Esophagus (tissue), 2 donors: Measurements from ENCODE around the gene TCP10L. TPM values are rescaled to one million over a fixed set of nuclear protein-coding genes. Genes with fewer than 3 reads are reported as not detected.
"Not testable (repeated sequence)": the region's sequence is repeated elsewhere in the genome, so short reads cannot be mapped to it uniquely, and the experiment has no call there.

Experiments
- H3K27ac ChIP-seq, 2 donors: one replicate each; pipeline ENCODE4 v1.5.1; 2013; ENCODE audit warnings: low read depth in 2 of 2, mild to moderate bottlenecking in 2 of 2, inconsistent platforms in 1 of 2, low read length in 1 of 2, moderate library complexity in 1 of 2
- H3K27me3 ChIP-seq, 2 donors: one replicate each; pipeline ENCODE4 v1.6.1; 2013; ENCODE audit warnings: low read length in 2 of 2, control low read depth in 1 of 2, mild to moderate bottlenecking in 1 of 2; ENCODE audit not compliant: insufficient read depth in 2 of 2, control insufficient read depth in 1 of 2
- H3K36me3 ChIP-seq, 2 donors: one replicate each; pipeline ENCODE4 v1.6.1; 2013; ENCODE audit warnings: low read length in 1 of 2; ENCODE audit not compliant: control insufficient read depth in 2 of 2, insufficient read depth in 2 of 2
- H3K4me1 ChIP-seq, 2 donors: one replicate each; pipeline ENCODE4 v1.6.1; 2013; ENCODE audit warnings: low read length in 1 of 2; ENCODE audit not compliant: control insufficient read depth in 2 of 2, insufficient read depth in 2 of 2
- H3K4me3 ChIP-seq, 2 donors: one replicate each; pipeline ENCODE4 v1.5.1; 2013; ENCODE audit warnings: low read length in 2 of 2, mild to moderate bottlenecking in 2 of 2, low read depth in 1 of 2, moderate library complexity in 1 of 2
- H3K9me3 ChIP-seq, 2 donors: one replicate each; pipeline ENCODE4 v1.6.1; 2013; ENCODE audit warnings: mild to moderate bottlenecking in 2 of 2, low read depth in 1 of 2, low read length in 1 of 2, moderate library complexity in 1 of 2; ENCODE audit not compliant: control insufficient read depth in 2 of 2, insufficient read depth in 1 of 2
- whole genome bisulfite sequencing, 2 donors: extraction: QIAGEN DNeasy Blood & Tissue Kit; methylation state at CpG; one replicate each; pipeline ENCODE4 v1.1.7; 2013; 5-methylcytosine and 5-hydroxymethylcytosine counted together
- polyA plus RNA-seq, 2 donors: library from polyadenylated mRNA; stranded (reverse); fragments of 200-250 nt; gene quantifications; one replicate each; pipeline ENCODE4 v1.2.3, GENCODE V29; 2013
- donor health status: healthy with polysubstance abuse.
- donor health status: Bipolar disorder and iron deficiency.

The TCP10L gene, protein sequence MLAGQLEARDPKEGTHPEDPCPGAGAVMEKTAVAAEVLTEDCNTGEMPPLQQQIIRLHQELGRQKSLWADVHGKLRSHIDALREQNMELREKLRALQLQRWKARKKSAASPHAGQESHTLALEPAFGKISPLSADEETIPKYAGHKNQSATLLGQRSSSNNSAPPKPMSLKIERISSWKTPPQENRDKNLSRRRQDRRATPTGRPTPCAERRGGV
- polyA plus RNA-seq, result under 1 TPM; 0.15 to 0.67 TPM

DNA sequence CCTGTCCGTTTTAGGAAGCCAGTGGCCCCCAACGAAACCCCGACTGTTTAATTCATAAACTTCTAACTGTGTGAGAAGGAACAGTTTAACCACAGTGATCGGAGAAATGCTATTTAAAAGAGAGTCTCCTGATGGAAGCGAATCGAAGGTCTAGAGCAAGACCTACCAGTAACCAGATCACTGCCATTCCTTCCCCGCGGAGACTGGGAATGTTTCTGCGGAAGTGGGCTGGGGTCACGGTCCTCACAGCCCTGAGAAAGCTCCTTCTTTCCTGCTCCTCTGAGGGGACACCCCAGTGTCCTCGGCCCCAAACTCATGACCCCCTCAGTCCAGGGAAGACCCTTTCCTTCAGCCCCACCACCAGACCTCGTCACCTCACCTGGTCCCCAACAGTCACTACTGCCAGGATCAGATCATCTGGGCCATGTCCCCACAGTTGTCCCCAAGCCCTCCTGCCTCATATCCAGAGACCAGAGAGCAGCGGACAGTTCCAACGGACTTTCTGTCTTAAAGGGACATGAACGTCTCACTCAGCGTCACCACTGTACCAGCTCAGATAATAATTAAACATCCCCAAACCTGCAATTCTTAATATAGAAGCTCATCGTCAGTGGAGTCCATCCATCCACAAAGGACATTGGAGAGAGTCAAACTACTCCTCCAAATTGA lies at the start of gene TCP10L:
TSS of gene TCP10L (minus strand) at position 482 of the 669 bp plus-strand sequence. CDS start 1,219 bp downstream, outside the sequence.
- Histone ChIP-seq H3K9me3 (no peaks in the 10 kb centered on the region), H3K4me3 (no peak within 1 kb of the TSS), H3K4me1 (no peaks in the 10 kb centered on the region), H3K36me3 (no peaks in the 10 kb centered on the region), H3K27me3 (no peaks in the 10 kb centered on the region), H3K27ac (no peak within 1 kb of the TSS)
- WGBS, 2 donors, result 84 to 87% methylated on average over 17 of the region's 17 CpGs

DNA sequence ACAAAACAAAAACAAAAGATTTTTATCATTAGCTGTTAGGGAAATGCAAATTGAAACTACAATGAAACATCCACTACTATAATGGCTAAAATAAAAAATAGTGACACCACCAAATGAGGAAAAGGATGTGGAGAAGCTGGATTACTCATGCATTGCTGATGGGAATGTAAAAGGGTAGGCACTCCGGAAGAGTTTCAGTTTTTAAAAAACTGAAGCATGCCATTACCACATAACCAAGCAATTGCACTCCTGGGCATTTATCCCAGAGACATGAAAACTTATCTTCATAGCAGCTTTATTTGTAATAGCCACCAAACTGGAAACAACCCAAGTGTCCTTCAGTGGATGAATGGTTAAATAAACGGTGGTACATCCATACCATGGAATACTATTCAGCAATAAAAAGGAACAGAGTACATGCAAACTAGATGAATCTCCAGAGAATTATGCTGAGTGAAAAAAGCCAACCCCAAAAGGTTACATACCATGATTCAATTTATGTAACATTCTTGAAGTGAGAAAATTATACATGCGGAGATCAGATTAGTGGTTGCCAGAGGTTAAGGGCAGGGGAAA lies 41.4 kb upstream of the TCP10L start:
- Histone ChIP-seq H3K4me1 (no peaks in the 10 kb centered on the region), H3K27me3 (no peaks in the 10 kb centered on the region), H3K4me3 (no peak overlapping the region), H3K36me3 (peaks cover 0 to 2% of the 10 kb centered on the region in 2 donors), H3K27ac (no peak overlapping the region), H3K9me3 (no peaks in the 10 kb centered on the region)
- WGBS, 2 donors, result 93% methylated on average over 3 of the region's 3 CpGs

DNA sequence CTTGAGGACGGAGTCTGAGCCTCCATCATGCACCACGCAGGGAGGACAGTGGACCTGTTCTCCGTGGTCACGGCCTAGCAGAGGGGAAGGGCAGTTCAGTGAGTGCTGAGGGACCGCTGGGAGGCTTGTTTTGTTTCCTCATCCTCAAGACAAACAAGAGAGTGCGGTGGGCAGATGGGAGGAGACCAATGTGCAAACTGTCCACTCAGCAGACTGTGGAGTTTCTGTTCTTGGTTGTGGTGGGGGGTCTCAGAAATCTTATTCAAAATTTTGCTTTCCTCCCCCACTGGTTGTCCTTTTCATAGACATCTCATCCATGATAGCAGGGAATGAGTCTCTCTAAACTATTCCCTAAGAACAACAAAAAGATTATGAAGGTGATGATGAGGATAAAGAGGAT lies 32.9 kb upstream of the TCP10L start:
- whole genome bisulfite sequencing, 2 donors, result 65 to 77% methylated on average over 6 of the region's 6 CpGs
- not testable (repeated sequence) for H3K27me3 ChIP-seq, H3K9me3 ChIP-seq, H3K4me3 ChIP-seq, H3K27ac ChIP-seq, H3K4me1 ChIP-seq, H3K36me3 ChIP-seq

- 74 to 76% methylated on average over 16 of the region's 16 CpGs for WGBS, 2 donors
- Histone ChIP-seq H3K27ac (peak overlapping the region in 1 of 2 donors; percentile 87), H3K36me3 (peaks cover 0 to 3% of the 10 kb centered on the region in 2 donors), H3K4me3 (peak overlapping the region in 1 of 2 donors; percentile 94), H3K9me3 (no peaks in the 10 kb centered on the region), H3K4me1 (peaks cover 0 to 2% of the 10 kb centered on the region in 2 donors), H3K27me3 (no peaks in the 10 kb centered on the region)
Observed at GRCh38 chr21:32613436-32614043, 28.2 kb upstream of the TCP10L start.

- 5% methylated on average over 15 of the region's 15 CpGs for WGBS, 2 donors
- Histone ChIP-seq H3K27me3 (no peaks in the 10 kb centered on the region), H3K4me1 (peaks cover 0 to 2% of the 10 kb centered on the region in 2 donors), H3K4me3 (peak overlapping the region; percentile 94 to 98), H3K36me3 (peaks cover 0 to 3% of the 10 kb centered on the region in 2 donors), H3K9me3 (no peaks in the 10 kb centered on the region), H3K27ac (peak overlapping the region; percentile 87 to 93)
Observed at GRCh38 chr21:32612999-32613337, 27.6 kb upstream of the TCP10L start.

GRCh38 chr21:32612075-32612998 lies 27.0 kb upstream of the TCP10L start, which contains the start of gene CFAP298:
Gene CFAP298 (minus strand): TSS chr21:32612377. CDS start chr21:32612243, 134 bp downstream.
- Histone ChIP-seq H3K36me3 (peaks cover 3 to 7% of the 10 kb centered on the region in 2 donors), H3K27me3 (no peaks in the 10 kb centered on the region), H3K4me1 (peaks cover 0 to 2% of the 10 kb centered on the region in 2 donors), H3K9me3 (no peaks in the 10 kb centered on the region), H3K4me3 (peak within 1 kb of the TSS; percentile 94 to 98), H3K27ac (peak within 1 kb of the TSS; percentile 87 to 93)
- WGBS, 2 donors, result 0 to 1% methylated on average over 81 of the region's 81 CpGs

- no peaks in the 10 kb centered on the region for H3K9me3 ChIP-seq
- peaks cover 3 to 7% of the 10 kb centered on the region in 2 donors for H3K36me3 ChIP-seq
- WGBS, 2 donors, result 0 to 1% methylated on average over 28 of the region's 28 CpGs
- peaks cover 0 to 2% of the 10 kb centered on the region in 2 donors for H3K4me1 ChIP-seq
- peak overlapping the region; percentile 94 to 98 for H3K4me3 ChIP-seq
- H3K27ac ChIP-seq, result peak overlapping the region; percentile 87 to 93
- no peaks in the 10 kb centered on the region for H3K27me3 ChIP-seq
Observed at GRCh38 chr21:32611471-32611997, 26.2 kb upstream of the TCP10L start.

DNA sequence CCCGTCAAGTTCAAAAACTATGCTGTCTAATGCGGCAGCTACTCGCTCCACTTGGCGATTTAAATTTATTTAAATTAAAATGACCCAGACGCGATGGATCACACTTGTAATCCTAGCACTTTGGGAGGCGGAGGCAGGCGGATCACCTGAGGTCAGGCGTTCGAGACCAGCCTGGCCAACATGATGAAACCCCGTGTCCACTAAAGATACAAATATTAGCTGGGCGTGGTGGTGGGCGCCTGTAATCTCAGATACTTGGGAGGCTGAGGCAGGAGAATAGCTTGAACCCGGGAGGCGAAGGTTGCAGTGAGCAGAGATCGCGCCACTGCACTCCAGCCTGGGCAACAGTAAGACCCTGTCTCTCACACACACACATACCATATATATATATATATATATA lies 25.6 kb upstream of the TCP10L start:
- WGBS, 2 donors, result 68 to 74% methylated on average over 17 of the region's 17 CpGs

More for the DNA sequence above, 25.6 kb upstream of the TCP10L start:
- not testable (repeated sequence) for H3K9me3 ChIP-seq, H3K4me1 ChIP-seq, H3K27ac ChIP-seq, H3K27me3 ChIP-seq
- peak overlapping the region in 1 of 2 donors; percentile 11 for H3K4me3 ChIP-seq
- peaks cover 7 to 10% of the 10 kb centered on the region in 2 donors for H3K36me3 ChIP-seq
